Transverse colon (tissue), 4 donors: ENCODE data around the gene MTPN. TPM values are rescaled to one million over a fixed set of nuclear protein-coding genes. Genes with fewer than 3 reads are reported as not detected.

Source experiments
- DNase-seq: peaks from one replicate; pipeline ENCODE4 v3.0.0-alpha.2; 2019
- H3K27ac ChIP-seq, 4 donors: fragments of 200-600 bp; sonication (generic); 2 replicates each; pipeline ENCODE4 v1.5.1; 2016 to 2018; ENCODE audit warnings: inconsistent platforms in 4 of 4
- H3K27me3 ChIP-seq: fragments of 200-600 bp; sonication (generic); 2 replicates; pipeline ENCODE4 v1.5.1; 2017; ENCODE audit warnings: inconsistent platforms
- H3K36me3 ChIP-seq, 4 donors: fragments of 200-600 bp; sonication (generic); 2 replicates each; pipeline ENCODE4 v1.5.1; 2017 to 2019; ENCODE audit warnings: inconsistent platforms in 4 of 4
- H3K4me1 ChIP-seq, 4 donors: fragments of 200-600 bp; sonication (generic); 2 replicates each; pipeline ENCODE4 v1.5.1; 2017 to 2020; ENCODE audit warnings: inconsistent platforms in 4 of 4
- H3K4me3 ChIP-seq, 4 donors: fragments of 200-600 bp; sonication (generic); 1 replicate in 1 of 4; 2 replicates in 3 of 4; pipeline versions ENCODE4 v1.5.1 to v1.6.1; 2017 to 2019; ENCODE audit warnings: inconsistent platforms in 4 of 4
- H3K9me3 ChIP-seq, 2 donors: fragments of 200-600 bp; sonication (generic); 2 replicates each; pipeline ENCODE4 v1.5.1; 2017 to 2019; ENCODE audit warnings: inconsistent platforms in 2 of 2
- CTCF ChIP-seq, 5 experiments: fragments of 200-600 bp in 3 of 5; fragments of 450-650 bp in 2 of 5; sonication (generic) in 3 of 5; IDR thresholded peaks; 1 replicate in 2 of 5; 2 replicates in 3 of 5; pipeline ENCODE4 v1.5.1; 2016 to 2017; ENCODE audit warnings: antibody characterized with exemption in 5 of 5, inconsistent platforms in 3 of 5, mild to moderate bottlenecking in 2 of 5, moderate library complexity in 1 of 5
- EP300 ChIP-seq: sonication (generic); formaldehyde crosslinking; IDR thresholded peaks from one replicate; pipeline ENCODE4 v1.6.1; 2017; ENCODE audit warnings: antibody characterized with exemption, low read depth
- POLR2A ChIP-seq: fragments of 450-650 bp; IDR thresholded peaks from one replicate; pipeline ENCODE4 v1.6.1; 2016; ENCODE audit warnings: antibody characterized with exemption, mild to moderate bottlenecking, moderate library complexity
- POLR2AphosphoS5 ChIP-seq, 3 donors: sonication (generic); formaldehyde crosslinking; IDR thresholded peaks; one replicate each; pipeline ENCODE4 v1.6.1; 2016; ENCODE audit warnings: antibody characterized with exemption in 3 of 3
- WGBS, 2 donors: methylation state at CpG; one replicate each; pipeline ENCODE4 v1.1.5; 2018; ENCODE audit warnings: low coverage in 1 of 2; 5-methylcytosine and 5-hydroxymethylcytosine counted together
- in situ Hi-C, 4 donors: fragments of 200-750 bp; cut with MboI; loops; one replicate each; pipeline versions ENCODE4 v1.15.0 to v1.15.1; 2017; ENCODE audit warnings: low sequenced_read_pairs in 3 of 4, low pct_ligation_motif_present in 1 of 4, low pct_unique_long_range_greater_than_20kb in 1 of 4
- intact Hi-C: fragments of 100-400 bp; cut with DNase I; formaldehyde crosslinking; loops from one replicate; pipeline ENCODE4 v1.15.1; 2023; ENCODE audit warnings: low total_unique reads
- total RNA-seq, 4 donors: library from RNA; depleted of rRNA; stranded (reverse); fragments of >200 nt; gene quantifications; one replicate each; pipeline ENCODE4 v1.1.0, GENCODE V29; 2016

Gene MTPN
- total RNA-seq, 4 donors from 2014 or later = 44.9 to 71.7 (median 65.5) TPM

GRCh38 chr7:135957627-135958026 is 19.5 kb downstream of the MTPN start:
- WGBS, 2 donors = 92 to 95% methylated on average over 2 of the region's 2 CpGs
- intact Hi-C loops (no loop called here), in situ Hi-C loops (loop anchor here in 1 of 4 donors (25.0 kb wide), 1 partner anchor 295 kb away; the partner anchor contains the start of gene STMP1)
- Histone ChIP-seq H3K4me3 (no peak overlapping the region), H3K36me3 (no peaks in the 10 kb centered on the region), H3K27ac (no peak overlapping the region), H3K27me3 (no peaks in the 10 kb centered on the region), H3K4me1 (peaks cover 0 to 25% (median 0%) of the 10 kb centered on the region in 4 donors), H3K9me3 (no peaks in the 10 kb centered on the region)
- no peak for DNase-seq
- TF ChIP-seq POLR2AphosphoS5 (IDR thresholded peaks at IDR 0.05) = no peak

- Histone ChIP-seq H3K36me3 (no peaks in the 10 kb centered on the region), H3K4me1 (peaks cover 0 to 18% (median 0%) of the 10 kb centered on the region in 4 donors), H3K4me3 (no peak overlapping the region), H3K27me3 (no peaks in the 10 kb centered on the region), H3K27ac (no peak overlapping the region), H3K9me3 (no peaks in the 10 kb centered on the region)
- in situ Hi-C loops = loop anchor here in 1 of 4 donors (25.0 kb wide), 1 partner anchor 294 kb away; the partner anchor contains the start of gene STMP1
- DNase-seq = no peak
- WGBS, 2 donors = 93 to 96% methylated on average over 2 of the region's 2 CpGs
- intact Hi-C loops = no loop called here
- TF ChIP-seq POLR2AphosphoS5 (IDR thresholded peaks at IDR 0.05) = no peak
- TF ChIP-seq EP300 = no peak
- TF ChIP-seq POLR2A = no peak
- TF ChIP-seq CTCF (IDR thresholded peaks at IDR 0.05) = no peak
These were observed 20.8 kb downstream of the MTPN start for GRCh38 chr7:135956393-135956792.

GRCh38 chr7:135950972-135951371 is 26.2 kb downstream of the MTPN start:
- Histone ChIP-seq H3K4me1 (no peaks in the 10 kb centered on the region), H3K9me3 (no peaks in the 10 kb centered on the region), H3K4me3 (no peak overlapping the region), H3K27ac (no peak overlapping the region), H3K36me3 (peaks cover 0 to 16% (median 2%) of the 10 kb centered on the region in 4 donors), H3K27me3 (no peaks in the 10 kb centered on the region)
- WGBS, 2 donors = 83 to 92% methylated on average over 2 of the region's 2 CpGs
- in situ Hi-C loops (loop anchor here in 1 of 4 donors (25.0 kb wide), 1 partner anchor 289 kb away; the partner anchor contains the start of gene STMP1), intact Hi-C loops (no loop called here)
- TF ChIP-seq EP300 (no peak), POLR2A (no peak), CTCF (IDR thresholded peaks at IDR 0.05) (no peak)
- no peak for DNase-seq

GRCh38 chr7:135950429-135950828 is 26.7 kb downstream of the MTPN start:
- no peak for TF ChIP-seq POLR2A
- TF ChIP-seq EP300 = no peak
- no peak for TF ChIP-seq POLR2AphosphoS5 (IDR thresholded peaks at IDR 0.05)
- no peak for TF ChIP-seq CTCF (IDR thresholded peaks at IDR 0.05)
- H3K4me1 ChIP-seq = no peaks in the 10 kb centered on the region
- no peak for DNase-seq
- no peaks in the 10 kb centered on the region for H3K27me3 ChIP-seq
- in situ Hi-C loops = loop anchor here in 1 of 4 donors (25.0 kb wide), 1 partner anchor 288 kb away; the partner anchor contains the start of gene STMP1
- H3K9me3 ChIP-seq = no peaks in the 10 kb centered on the region
- H3K27ac ChIP-seq = no peak overlapping the region
- intact Hi-C loops = no loop called here
- peaks cover 0 to 16% (median 2%) of the 10 kb centered on the region in 4 donors for H3K36me3 ChIP-seq
- no peak overlapping the region for H3K4me3 ChIP-seq
